H1 (cell line): ENCODE results near the gene SETDB2. TPM values are rescaled to one million over a fixed set of nuclear protein-coding genes. Genes with fewer than 3 reads are reported as not detected.

Experiments
- KDM4A ChIP-seq: IDR thresholded peaks from one replicate; pipeline ENCODE4 v1.7.1; 2012; ENCODE audit warnings: low read depth, mild to moderate bottlenecking, moderate library complexity, low read length, inconsistent platforms; ENCODE audit not compliant: severe bottlenecking
- polyA plus RNA-seq, 7 experiments: library from polyadenylated mRNA; depleted of rRNA in 3 of 7; stranded (reverse) in 5 of 7; unstranded in 2 of 7; fragments of >200 nt in 5 of 7; fragments of 200-250 nt in 2 of 7; gene quantifications; 1 replicate in 5 of 7; 2 replicates in 1 of 7; 4 replicates in 1 of 7; pipeline versions ENCODE4 v1.2.1 to v1.2.3, GENCODE V29; 2011 to 2013; ENCODE audit warnings: missing spikeins in 2 of 7, mixed read lengths in 2 of 7
- total RNA-seq: library from RNA; stranded (reverse); fragmentation: NEBNext Ultra II Directional; extraction: Animal tissue kit (Norgen Biotek cat#: 25700); gene quantifications from 2 replicates; pipeline ENCODE4 v1.2.1, GENCODE V29; 2021
- TF ChIP-seq, protein P1 (sequence below), 3 experiments: IDR thresholded peaks; 1 replicate in 2 of 3; 2 replicates in 1 of 3; pipeline versions ENCODE4 v1.5.1 to v1.6.1; 2011; ENCODE audit warnings: low read length in 3 of 3, mild to moderate bottlenecking in 3 of 3, inconsistent platforms in 2 of 3, low read depth in 1 of 3, moderate library complexity in 1 of 3; ENCODE audit not compliant: insufficient read depth in 1 of 3; ENCODE audit errors: control extremely low read depth in 1 of 3

The SETDB2 gene
- total and polyA plus RNA-seq, 2 of the 8 experiments (the other 6 are each of a cell fraction or from before 2014, with no cell fraction given), result 1.2 to 6.1 TPM

- TF ChIP-seq KDM4A, result no peak
- TF ChIP-seq, protein P1, sequence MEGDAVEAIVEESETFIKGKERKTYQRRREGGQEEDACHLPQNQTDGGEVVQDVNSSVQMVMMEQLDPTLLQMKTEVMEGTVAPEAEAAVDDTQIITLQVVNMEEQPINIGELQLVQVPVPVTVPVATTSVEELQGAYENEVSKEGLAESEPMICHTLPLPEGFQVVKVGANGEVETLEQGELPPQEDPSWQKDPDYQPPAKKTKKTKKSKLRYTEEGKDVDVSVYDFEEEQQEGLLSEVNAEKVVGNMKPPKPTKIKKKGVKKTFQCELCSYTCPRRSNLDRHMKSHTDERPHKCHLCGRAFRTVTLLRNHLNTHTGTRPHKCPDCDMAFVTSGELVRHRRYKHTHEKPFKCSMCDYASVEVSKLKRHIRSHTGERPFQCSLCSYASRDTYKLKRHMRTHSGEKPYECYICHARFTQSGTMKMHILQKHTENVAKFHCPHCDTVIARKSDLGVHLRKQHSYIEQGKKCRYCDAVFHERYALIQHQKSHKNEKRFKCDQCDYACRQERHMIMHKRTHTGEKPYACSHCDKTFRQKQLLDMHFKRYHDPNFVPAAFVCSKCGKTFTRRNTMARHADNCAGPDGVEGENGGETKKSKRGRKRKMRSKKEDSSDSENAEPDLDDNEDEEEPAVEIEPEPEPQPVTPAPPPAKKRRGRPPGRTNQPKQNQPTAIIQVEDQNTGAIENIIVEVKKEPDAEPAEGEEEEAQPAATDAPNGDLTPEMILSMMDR (IDR thresholded peaks at IDR 0.05; ENCODE audit: control extremely low read depth in 1 of 3, insufficient read depth in 1 of 3, low read depth in 1 of 3, low read length in 3 of 3), result no peak
These were observed 36.1 kb upstream of the SETDB2 start (continued) for GRCh38 chr13:49407936-49408335.
